Heart left ventricle (tissue), 13 donors: ENCODE results near the gene NSDHL.

Experiments used
- POLR2A ChIP-seq, 2 donors: fragments of 450-650 bp; IDR thresholded peaks; one replicate each; pipeline ENCODE4 v1.6.1; 2017; ENCODE audit warnings: antibody characterized with exemption in 2 of 2, mild to moderate bottlenecking in 2 of 2, moderate library complexity in 2 of 2
- TF ChIP-seq, protein P1 (sequence below), 12 donors: fragments of 200-600 bp; sonication (generic) in 4 of 12; IDR thresholded peaks; one replicate each; pipeline versions ENCODE4 v1.5.0 to v1.8.0; 2018 to 2022; ENCODE audit warnings: antibody characterized with exemption in 12 of 12, mild to moderate bottlenecking in 5 of 12
- donor health status: ischemic (EF 13 %, LVEDD 7.1; RV severe dilation, severe dysfunction).
- donor health status: DM: no; HTN: yes; CAD: no.
- donor health status: DM: no; HTN: no; CAD: no.
- donor health status: ischemic (EF 25% LVEDD 6.9; RV normal size, moderate dysfunction).
- donor health status: ischemic (EF 25% LVEDD 5.7; RV mildly dilated, moderate dysfunction).
- donor health status: ischemic (EF 35%, LVEDD 5.7; RV mildly dilated, moderate dysfunction).
- donor health status: nonischemic (EF 11% LVEDD 7.7; RV severe dilation, severe dysfunction).
- donor health status: DM: yes; HTN: yes; CAD: no.
- donor health status: PGD.
- donor health status: ischemic (EF 29% LVEDD 5.4; RV normal size, mild dysfunction).
- donor health status: nonischemic (EF 23%, LVEDD 6.1; RV moderate dilation, normal function).

GRCh38 chrX:152871260-152871659 lies 40.4 kb downstream of the NSDHL start:
- TF ChIP-seq, protein P1, sequence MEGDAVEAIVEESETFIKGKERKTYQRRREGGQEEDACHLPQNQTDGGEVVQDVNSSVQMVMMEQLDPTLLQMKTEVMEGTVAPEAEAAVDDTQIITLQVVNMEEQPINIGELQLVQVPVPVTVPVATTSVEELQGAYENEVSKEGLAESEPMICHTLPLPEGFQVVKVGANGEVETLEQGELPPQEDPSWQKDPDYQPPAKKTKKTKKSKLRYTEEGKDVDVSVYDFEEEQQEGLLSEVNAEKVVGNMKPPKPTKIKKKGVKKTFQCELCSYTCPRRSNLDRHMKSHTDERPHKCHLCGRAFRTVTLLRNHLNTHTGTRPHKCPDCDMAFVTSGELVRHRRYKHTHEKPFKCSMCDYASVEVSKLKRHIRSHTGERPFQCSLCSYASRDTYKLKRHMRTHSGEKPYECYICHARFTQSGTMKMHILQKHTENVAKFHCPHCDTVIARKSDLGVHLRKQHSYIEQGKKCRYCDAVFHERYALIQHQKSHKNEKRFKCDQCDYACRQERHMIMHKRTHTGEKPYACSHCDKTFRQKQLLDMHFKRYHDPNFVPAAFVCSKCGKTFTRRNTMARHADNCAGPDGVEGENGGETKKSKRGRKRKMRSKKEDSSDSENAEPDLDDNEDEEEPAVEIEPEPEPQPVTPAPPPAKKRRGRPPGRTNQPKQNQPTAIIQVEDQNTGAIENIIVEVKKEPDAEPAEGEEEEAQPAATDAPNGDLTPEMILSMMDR (IDR thresholded peaks at IDR 0.05) = no peak
- no peak for TF ChIP-seq POLR2A (IDR thresholded peaks at IDR 0.05)
